Small intestine (tissue), 7 donors: ENCODE measurements around the gene MTX2. TPM values are rescaled to one million over a fixed set of nuclear protein-coding genes. Genes with fewer than 3 reads are reported as not detected.

ENCODE experiments used
- DNase-seq, 2 donors: peaks; one replicate each; pipeline versions ENCODE4 v3.0.0 to v3.0.0-alpha.2; 2013
- FAIRE-seq: peaks from 2 replicates; lab custom pipeline; 2012; peaks lifted over from hg19 to GRCh38; lab: Jason Lieb, UNC
- H3K27ac ChIP-seq, 3 donors: one replicate each; pipeline ENCODE4 v1.5.1; 2013; ENCODE audit warnings: low read length in 2 of 3, mild to moderate bottlenecking in 2 of 3, control low read depth in 1 of 3, inconsistent platforms in 1 of 3, low read depth in 1 of 3, moderate library complexity in 1 of 3
- H3K27me3 ChIP-seq, 3 donors: one replicate each; pipeline ENCODE4 v1.6.1; 2013; ENCODE audit warnings: low read length in 3 of 3, inconsistent platforms in 1 of 3; ENCODE audit not compliant: control insufficient read depth in 3 of 3, insufficient read depth in 3 of 3
- H3K36me3 ChIP-seq, 3 donors: one replicate each; pipeline ENCODE4 v1.6.1; 2013; ENCODE audit warnings: low read length in 3 of 3, inconsistent platforms in 1 of 3, low read depth in 1 of 3, mild to moderate bottlenecking in 1 of 3, moderate library complexity in 1 of 3; ENCODE audit not compliant: control insufficient read depth in 3 of 3, insufficient read depth in 2 of 3
- H3K4me1 ChIP-seq, 3 donors: one replicate each; pipeline ENCODE4 v1.6.1; 2013; ENCODE audit warnings: low read length in 2 of 3, inconsistent platforms in 1 of 3, low read depth in 1 of 3, mild to moderate bottlenecking in 1 of 3, moderate library complexity in 1 of 3; ENCODE audit not compliant: control insufficient read depth in 3 of 3, insufficient read depth in 2 of 3
- H3K4me3 ChIP-seq, 3 donors: one replicate each; pipeline ENCODE4 v1.5.1; 2013; ENCODE audit warnings: low read length in 3 of 3, control low read depth in 1 of 3, inconsistent platforms in 1 of 3, low read depth in 1 of 3, mild to moderate bottlenecking in 1 of 3, moderate library complexity in 1 of 3
- H3K9me3 ChIP-seq, 2 donors: one replicate each; pipeline ENCODE4 v1.6.1; 2013; ENCODE audit warnings: low read depth in 1 of 2, low read length in 1 of 2; ENCODE audit not compliant: control insufficient read depth in 2 of 2, insufficient read depth in 1 of 2
- WGBS, 3 donors: extraction: QIAGEN DNeasy Blood & Tissue Kit; methylation state at CpG; one replicate each; pipeline ENCODE4 v1.1.7; 2013; 5-methylcytosine and 5-hydroxymethylcytosine counted together
- polyA plus RNA-seq, 4 donors: library from polyadenylated mRNA; stranded (reverse) in 3 of 4; unstranded in 1 of 4; fragments of 200-250 nt in 3 of 4; fragments of 120-200 nt in 1 of 4; gene quantifications; one replicate each; pipeline versions ENCODE4 v1.2.1 to v1.2.3, GENCODE V29; 2013
- donor health status: healthy with polysubstance abuse.
- donor health status: control.
- donor health status: control.
- donor health status: Bipolar disorder and iron deficiency.
- donor health status: healthy.

Gene MTX2
- polyA plus RNA-seq, 4 donors = 28.1 to 53.7 (median 40.7) TPM

DNA sequence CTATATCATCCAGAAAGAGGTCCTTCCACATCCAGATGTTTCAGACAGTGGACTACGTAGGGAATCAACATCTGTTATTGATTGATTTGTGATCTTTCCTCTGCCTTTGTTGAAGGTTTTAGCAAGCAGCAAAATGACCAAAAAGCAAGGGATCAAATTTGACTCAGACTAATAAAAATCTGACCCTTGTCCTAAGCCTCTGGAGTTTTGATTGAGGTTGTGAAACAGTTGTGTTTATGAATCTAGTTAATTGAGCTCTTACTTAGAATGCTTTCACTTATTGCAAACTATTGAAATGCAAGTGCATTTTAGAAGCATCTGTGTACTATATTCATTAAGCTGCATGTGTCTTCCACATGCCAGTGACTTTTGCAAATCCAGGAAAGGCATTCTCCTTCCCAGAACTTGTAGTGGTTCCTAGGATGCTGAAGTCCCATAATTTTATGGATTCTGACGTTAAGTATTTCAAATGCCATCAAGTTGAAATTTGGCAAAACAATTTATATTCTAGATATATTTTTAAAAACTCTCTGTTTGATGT lies 116.0 kb downstream of the MTX2 start:
- Histone ChIP-seq H3K27ac (no peak overlapping the region), H3K27me3 (no peaks in the 10 kb centered on the region), H3K36me3 (no peaks in the 10 kb centered on the region), H3K9me3 (no peaks in the 10 kb centered on the region), H3K4me3 (no peak overlapping the region), H3K4me1 (no peaks in the 10 kb centered on the region)
- DNase-seq = no peak
- FAIRE-seq = no peak
- WGBS, 3 donors = 63 to 75% (median 72%) methylated on average over 2 of the region's 2 CpGs

GRCh38 chr2:176385838-176386237 lies 116.6 kb downstream of the MTX2 start:
- WGBS, 3 donors = 14 to 38% (median 22%) methylated on average over 2 of the region's 2 CpGs
- DNase-seq (no peak), FAIRE-seq (no peak)
- Histone ChIP-seq H3K36me3 (no peaks in the 10 kb centered on the region), H3K27me3 (no peaks in the 10 kb centered on the region), H3K27ac (no peak overlapping the region), H3K9me3 (no peaks in the 10 kb centered on the region), H3K4me3 (no peak overlapping the region), H3K4me1 (no peaks in the 10 kb centered on the region)

Other genes starting within 250 kb of the MTX2 start
- gene EVX2, start 185.5 kb upstream of the MTX2 start, polyA plus RNA-seq = not detected
- not detected for gene HOXD13, start 176.7 kb upstream of the MTX2 start, polyA plus RNA-seq
- not detected for gene HOXD12, start 169.6 kb upstream of the MTX2 start, polyA plus RNA-seq
- not detected for gene HOXD11, start 162.2 kb upstream of the MTX2 start, polyA plus RNA-seq
- gene HOXD10, start 152.7 kb upstream of the MTX2 start, polyA plus RNA-seq = under 1 TPM in 1 of 4 donors, not detected in 3; 0.09 TPM
- gene HOXD9, start 146.7 kb upstream of the MTX2 start, polyA plus RNA-seq = 1 to 10 TPM in 1 of 4 donors, under 1 TPM in 2, not detected in 1; 0.27 to 1.9 (median 0.28) TPM
- 1 to 10 TPM in 3 of 4 donors, under 1 TPM in 1; 0.89 to 7.3 (median 3.6) TPM for gene HOXD8, start 139.7 kb upstream of the MTX2 start, polyA plus RNA-seq
- gene HOXD4, start 117.9 kb upstream of the MTX2 start, polyA plus RNA-seq = 10 to 100 TPM in 1 of 4 donors, under 1 TPM in 1, not detected in 2; 0.97 to 14.7 TPM
- 1 to 10 TPM in 1 of 4 donors, under 1 TPM in 1, not detected in 2; 0.98 to 5.2 TPM for gene HOXD3, start 112.1 kb upstream of the MTX2 start, polyA plus RNA-seq
- 1 to 10 TPM in 1 of 4 donors, under 1 TPM in 1, not detected in 2; 1.00 to 8.2 TPM for gene HOXD1, start 80.8 kb upstream of the MTX2 start, polyA plus RNA-seq